Right forelimb (tissue), 1 donor: ENCODE data around the gene SOX30.

ENCODE experiments used
- DNase-seq: peaks from one replicate; pipeline ENCODE4 v3.0.0-alpha.2; 2018

The SOX30 gene

DNA sequence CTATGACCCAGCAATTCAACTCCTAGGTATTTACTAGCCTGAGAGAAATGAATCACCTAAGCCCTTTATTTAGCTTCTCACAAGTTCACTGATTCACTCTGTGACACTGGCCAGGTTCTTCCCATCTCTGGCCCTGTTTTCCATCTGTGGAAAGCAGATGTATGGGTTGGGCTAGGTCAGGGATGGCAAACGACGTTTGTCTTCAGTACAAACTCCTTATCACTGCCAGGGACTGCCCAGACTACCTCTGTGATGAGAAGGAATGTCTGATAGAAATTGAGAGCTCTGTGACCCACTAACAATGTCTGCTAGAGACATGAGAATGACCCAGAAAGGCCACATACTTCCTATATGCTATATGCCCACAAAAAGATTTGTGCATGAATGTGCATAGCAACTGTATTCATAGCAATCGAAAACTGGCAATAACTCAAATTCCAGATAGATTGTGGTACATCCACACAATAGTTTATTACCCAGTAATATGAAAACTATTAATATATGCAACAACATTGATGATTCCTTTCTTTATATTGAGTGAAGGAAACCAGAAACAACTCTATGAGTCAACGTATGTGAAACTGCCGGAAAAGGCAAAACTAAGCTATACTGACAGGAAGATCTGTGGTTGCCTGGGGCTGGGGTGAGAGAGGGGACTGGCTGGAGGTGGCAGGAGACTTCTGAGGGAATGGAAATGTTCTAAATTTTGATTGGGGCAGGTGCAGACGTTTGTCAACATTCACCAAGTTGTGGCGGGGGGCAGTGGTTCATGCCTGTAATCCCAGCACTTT, 44.7 kb downstream of the SOX30 start:
- DNase-seq: no peak

DNA sequence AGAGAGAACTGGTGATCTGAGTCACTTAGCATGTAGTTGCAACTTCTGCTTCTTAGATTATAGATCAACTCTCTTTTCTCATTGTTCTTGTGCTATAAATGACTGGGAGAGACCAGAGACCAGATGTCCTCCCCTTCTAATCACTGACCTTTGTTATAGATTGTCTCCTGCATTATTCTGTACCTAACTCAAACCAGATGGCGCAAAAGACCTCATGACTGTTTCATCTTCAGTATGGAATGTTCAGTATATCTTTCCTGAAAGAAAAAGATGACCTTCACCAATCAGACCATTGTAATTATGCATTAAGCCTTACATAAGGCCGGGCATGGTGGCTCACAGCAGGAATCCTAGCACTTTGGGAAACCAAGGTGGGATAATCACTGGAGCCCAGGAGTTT, 46.2 kb downstream of the SOX30 start:
- no peak for DNase-seq

GRCh38 chr5:157603333-157604190, 48.7 kb downstream of the SOX30 start:
- DNase-seq: no peak

- DNase-seq: no peak
These were observed 49.7 kb downstream of the SOX30 start for GRCh38 chr5:157602505-157602904.

- no peak for DNase-seq
These were observed 52.0 kb downstream of the SOX30 start for GRCh38 chr5:157600252-157600651.

GRCh38 chr5:157599565-157599964, 52.7 kb downstream of the SOX30 start:
- DNase-seq: no peak

GRCh38 chr5:157598350-157598936, 53.8 kb downstream of the SOX30 start:
- no peak for DNase-seq

DNA sequence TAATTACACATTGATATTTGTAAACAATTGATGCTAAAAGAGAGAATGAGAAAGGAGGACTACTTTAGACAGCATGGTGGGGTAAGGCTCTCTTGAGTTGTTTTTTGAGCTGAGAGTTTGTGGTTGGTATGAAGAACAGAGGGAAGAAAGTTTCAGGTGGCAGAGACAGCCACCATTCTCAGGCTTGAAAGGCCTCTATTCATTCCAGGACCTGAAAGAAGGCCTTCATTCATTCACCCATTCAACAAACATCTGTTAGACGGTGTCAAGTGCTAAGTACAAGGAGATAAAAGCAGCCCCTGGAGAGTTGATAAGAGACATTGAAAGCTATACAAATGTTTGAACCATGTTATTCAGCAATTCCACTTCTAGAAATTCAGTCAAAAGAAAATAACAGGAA, 55.0 kb downstream of the SOX30 start:
- no peak for DNase-seq

GRCh38 chr5:157596487-157596886, 55.8 kb downstream of the SOX30 start:
- no peak for DNase-seq

GRCh38 chr5:157594675-157595459, 57.4 kb downstream of the SOX30 start:
- DNase-seq: no peak

GRCh38 chr5:157594257-157594656, 58.0 kb downstream of the SOX30 start:
- no peak for DNase-seq

DNA sequence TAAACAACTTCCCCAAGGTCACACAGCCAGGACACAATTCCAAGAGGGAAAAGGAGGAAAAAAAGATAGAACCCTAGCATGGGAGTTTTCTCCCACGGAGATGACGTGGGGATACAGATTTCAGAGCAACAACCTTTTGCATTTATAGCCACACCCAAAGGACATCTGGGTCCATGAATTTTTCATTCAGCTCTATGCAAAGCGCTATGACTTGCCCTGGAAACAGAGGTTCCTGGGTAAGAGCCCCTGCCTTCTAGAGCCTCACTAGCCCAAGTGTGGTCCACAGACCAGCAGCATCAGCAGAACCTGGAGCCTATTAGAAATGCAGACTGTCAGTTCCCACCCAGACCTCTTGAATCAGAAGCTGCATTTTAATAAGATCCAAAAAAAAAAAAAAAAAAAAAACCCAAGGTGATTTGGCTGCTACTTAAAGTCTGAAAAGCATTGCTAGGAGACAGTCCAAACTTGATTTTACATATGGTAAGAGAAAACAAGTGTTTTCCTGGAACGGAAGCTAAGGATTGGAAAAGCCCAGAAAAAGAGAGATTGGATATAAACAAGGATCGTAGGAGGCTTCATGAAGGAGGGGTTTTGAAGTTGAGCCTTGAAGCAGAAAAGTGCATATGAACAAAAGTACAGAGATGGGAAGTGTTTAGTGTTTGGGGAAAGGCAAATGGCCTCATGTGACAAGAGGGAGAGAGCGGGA, 59.0 kb downstream of the SOX30 start:
- no peak for DNase-seq

- DNase-seq: no peak
These were observed 59.6 kb downstream of the SOX30 start for GRCh38 chr5:157592594-157592993.

- DNase-seq: no peak
These were observed 61.8 kb downstream of the SOX30 start for GRCh38 chr5:157590478-157590877.

DNA sequence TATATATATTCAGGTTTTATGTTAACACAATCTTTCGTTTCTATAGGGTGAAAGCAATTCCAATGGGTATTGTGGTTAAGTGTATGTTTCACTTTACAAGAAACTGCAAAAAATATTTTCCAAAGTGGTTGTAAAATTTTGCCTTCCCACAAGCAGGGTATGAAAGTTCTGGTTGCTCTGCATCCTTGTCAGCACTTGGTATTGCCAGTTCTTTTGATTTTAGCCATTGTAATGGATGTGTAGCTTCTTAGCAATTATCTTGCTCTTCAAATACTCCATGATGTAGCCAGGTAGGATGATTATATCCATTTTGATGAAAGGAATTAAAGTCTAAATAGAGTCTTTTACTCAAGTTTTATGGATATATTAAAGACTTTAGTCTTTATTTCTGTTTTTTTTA, 67.6 kb downstream of the SOX30 start:
- DNase-seq: no peak

- DNase-seq: no peak
These were observed 69.3 kb downstream of the SOX30 start for GRCh38 chr5:157582731-157583620.

- no peak for DNase-seq
These were observed 70.3 kb downstream of the SOX30 start for GRCh38 chr5:157581901-157582300.

GRCh38 chr5:157578079-157578780, 74.0 kb downstream of the SOX30 start:
- no peak for DNase-seq

DNA sequence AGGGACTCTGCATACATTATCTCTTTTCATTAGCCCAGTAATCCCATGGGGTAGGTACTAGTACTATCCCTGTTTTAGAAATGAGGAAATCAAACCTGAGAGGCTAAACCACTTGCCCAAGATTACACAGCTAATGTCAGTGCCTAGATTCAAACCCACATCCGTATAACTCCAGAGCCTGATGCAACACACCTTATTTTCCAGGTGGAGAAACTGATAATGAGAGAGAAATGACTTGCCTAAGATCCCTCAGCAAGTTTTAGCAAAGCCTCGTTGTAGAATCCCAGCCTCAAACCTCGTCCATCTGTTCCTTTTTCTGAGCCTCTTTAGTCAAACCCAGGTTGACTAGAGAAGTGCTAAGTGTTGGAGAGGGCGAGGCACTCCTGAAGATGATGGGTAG, 75.6 kb downstream of the SOX30 start:
- no peak for DNase-seq
